A549 (cell line): ENCODE data around the gene FKBP6. TPM values are rescaled to one million over a fixed set of nuclear protein-coding genes. Genes with fewer than 3 reads are reported as not detected.

Experiments
- ATAC-seq, 2 experiments: fragments of 200-7000 bp in 1 of 2; fragments of >200 bp in 1 of 2; cut with Nextera tagmentation in 1 of 2; cut with Tn5 transposase in 1 of 2; 3 replicates each; pipeline versions ENCODE4 v1.8.0 to v1.9.1; 2018 to 2020; ENCODE audit warnings: mild to moderate bottlenecking in 1 of 2, moderate library complexity in 1 of 2
- CTCF ChIA-PET: fragments of 300-600 bp; sonication (Branson Sonifier 250); formaldehyde crosslinking; extraction: SDS; loops from one replicate; lab custom pipeline; 2021; ENCODE audit warnings: antibody characterized with exemption, inconsistent platforms; lab: Yijun Ruan, JAX
- POLR2A ChIA-PET: fragments of 350-600 bp; formaldehyde crosslinking; extraction: SDS; loops from one replicate; lab custom pipeline; 2021; ENCODE audit warnings: antibody characterized with exemption, inconsistent platforms; lab: Yijun Ruan, JAX
- DNase-seq, 2 experiments: peaks; one replicate each; pipeline versions ENCODE4 v3.0.0 to v3.0.0-alpha.2; 2011 to 2016; ENCODE audit warnings: low read depth in 1 of 2, low spot score in 1 of 2
- FAIRE-seq: peaks from 2 replicates; lab custom pipeline; 2011; peaks lifted over from hg19 to GRCh38; lab: Jason Lieb, UNC
- H3K27ac ChIP-seq, 2 experiments: fragments of >200 bp; sonication (Bioruptor Twin); formaldehyde crosslinking; 3 replicates each; pipeline ENCODE4 v1.5.1; 2016 to 2017
- H3K4me1 ChIP-seq: fragments of >200 bp; sonication (Bioruptor Twin); formaldehyde crosslinking; 3 replicates; pipeline ENCODE4 v1.6.1; 2016
- H3K4me2 ChIP-seq: fragments of >200 bp; sonication (Bioruptor Twin); formaldehyde crosslinking; 3 replicates; pipeline ENCODE4 v1.6.1; 2016
- H3K4me3 ChIP-seq: fragments of >200 bp; sonication (Bioruptor Twin); formaldehyde crosslinking; 3 replicates; pipeline ENCODE4 v1.5.1; 2016
- H3K9me3 ChIP-seq: fragments of >200 bp; sonication (Bioruptor Twin); formaldehyde crosslinking; 3 replicates; pipeline ENCODE4 v1.6.1; 2016
- CBX8 ChIP-seq: fragments of 200-600 bp; sonication (generic); IDR thresholded peaks from 2 replicates; pipeline ENCODE4 v1.6.1; 2016
- CTCF ChIP-seq: fragments of >200 bp; sonication (Bioruptor Twin); formaldehyde crosslinking; IDR thresholded peaks from 3 replicates; pipeline ENCODE4 v1.5.1; 2016
- ESRRA ChIP-seq: fragments of 150-350 bp; IDR thresholded peaks from 2 replicates; pipeline ENCODE4 v1.6.1; 2014; ENCODE audit warnings: mild to moderate bottlenecking, low read length, borderline replicate concordance
- FOXS1 ChIP-seq: fragments of 250-450 bp; sonication (Bioruptor Pico); IDR thresholded peaks from 2 replicates; pipeline ENCODE4 v1.5.0; 2020; ENCODE audit warnings: mild to moderate bottlenecking, moderate library complexity
- HES2 ChIP-seq: fragments of >200 bp; sonication (Bioruptor Twin); formaldehyde crosslinking; IDR thresholded peaks from 2 replicates; pipeline ENCODE4 v1.6.1; 2016
- HOXA7 ChIP-seq: fragments of 250-450 bp; sonication (Bioruptor Pico); IDR thresholded peaks from 2 replicates; pipeline ENCODE4 v1.5.0; 2020; ENCODE audit warnings: mild to moderate bottlenecking, moderate library complexity
- JUN ChIP-seq, 2 experiments: fragments of >200 bp; sonication (Bioruptor Twin); formaldehyde crosslinking; IDR thresholded peaks; 2 replicates in 1 of 2; 3 replicates in 1 of 2; pipeline ENCODE4 v1.6.1; 2016 to 2017
- JUNB ChIP-seq: fragments of >200 bp; sonication (Bioruptor Twin); formaldehyde crosslinking; IDR thresholded peaks from 2 replicates; pipeline ENCODE4 v1.6.1; 2016
- MAFK ChIP-seq: fragments of 450-650 bp; IDR thresholded peaks from 2 replicates; pipeline ENCODE4 v1.6.1; 2014; ENCODE audit not compliant: partially characterized antibody
- MAZ ChIP-seq: fragments of 150-350 bp; IDR thresholded peaks from 2 replicates; pipeline ENCODE4 v1.6.1; 2014; ENCODE audit warnings: antibody characterized with exemption, low read depth, low read length, borderline replicate concordance
- NFE2L2 ChIP-seq: fragments of 150-350 bp; conservative IDR thresholded peaks from 2 replicates; pipeline ENCODE4 v1.6.1; 2014; ENCODE audit warnings: low read length
- NPAS2 ChIP-seq: fragments of 250-450 bp; sonication (Bioruptor Pico); IDR thresholded peaks from 2 replicates; pipeline ENCODE4 v1.8.0; 2022; ENCODE audit warnings: mild to moderate bottlenecking, moderate library complexity, borderline replicate concordance
- PHF8 ChIP-seq: fragments of 200-600 bp; sonication (generic); IDR thresholded peaks from 2 replicates; pipeline ENCODE4 v1.6.1; 2016; ENCODE audit warnings: low read depth, mild to moderate bottlenecking, antibody characterized with exemption, moderate library complexity, borderline replicate concordance
- RAD21 ChIP-seq, 2 experiments: fragments of >200 bp in 1 of 2; sonication (Bioruptor Twin) in 1 of 2; formaldehyde crosslinking in 1 of 2; IDR thresholded peaks in 1 of 2; conservative IDR thresholded peaks in 1 of 2; 2 replicates in 1 of 2; 3 replicates in 1 of 2; pipeline ENCODE4 v1.6.1; 2012 to 2018; ENCODE audit warnings: inconsistent platforms in 1 of 2
- RARB ChIP-seq: fragments of 250-450 bp; sonication (Bioruptor Pico); IDR thresholded peaks from 2 replicates; pipeline ENCODE4 v1.8.0; 2021; ENCODE audit warnings: mild to moderate bottlenecking, moderate library complexity
- SMC3 ChIP-seq: fragments of >200 bp; sonication (Bioruptor Twin); formaldehyde crosslinking; IDR thresholded peaks from 3 replicates; pipeline ENCODE4 v1.6.1; 2018; ENCODE audit warnings: inconsistent platforms
- TP53 ChIP-seq: fragments of 250-450 bp; sonication (Bioruptor Pico); IDR thresholded peaks from 2 replicates; pipeline ENCODE4 v1.5.0; 2021; ENCODE audit warnings: mild to moderate bottlenecking, moderate library complexity
- ZC3H11A ChIP-seq: fragments of 450-650 bp; IDR thresholded peaks from 2 replicates; pipeline ENCODE4 v1.6.1; 2014; ENCODE audit warnings: antibody characterized with exemption, mild to moderate bottlenecking
- ZSCAN20 ChIP-seq: fragments of 250-450 bp; sonication (Bioruptor Pico); IDR thresholded peaks from 2 replicates; pipeline ENCODE4 v1.8.0; 2022; ENCODE audit warnings: mild to moderate bottlenecking, moderate library complexity
- WGBS: methylation state at CpG from one replicate; pipeline ENCODE4 v1.1.6; 2017; ENCODE audit errors: missing lambda C conversion rate; 5-methylcytosine and 5-hydroxymethylcytosine counted together
- polyA plus RNA-seq, 4 experiments: library from polyadenylated mRNA; depleted of rRNA in 3 of 4; stranded (reverse); fragments of >200 nt; fragmentation: RNase III in 1 of 4; extraction: RNeasy Plus Mini Kit Qiagen cat#74134 plus additional on column Dnase treatment in 1 of 4; gene quantifications; 2 replicates in 3 of 4; 3 replicates in 1 of 4; pipeline ENCODE4 v1.2.3, GENCODE V29; 2011 to 2017
- TF ChIP-seq, protein P1 (sequence below): fragments of 200-600 bp; sonication (generic); IDR thresholded peaks from 2 replicates; pipeline ENCODE4 v1.6.1; 2016; ENCODE audit warnings: antibody characterized with exemption, mild to moderate bottlenecking, moderate library complexity
- TF ChIP-seq, protein P2 (sequence below): fragments of 250-450 bp; sonication (Bioruptor Pico); IDR thresholded peaks from 2 replicates; pipeline ENCODE4 v1.5.0; 2020; ENCODE audit warnings: low read depth, mild to moderate bottlenecking, moderate library complexity
- TF ChIP-seq, protein P3 (sequence below): fragments of >200 bp; sonication (Bioruptor Twin); formaldehyde crosslinking; IDR thresholded peaks from 3 replicates; pipeline ENCODE4 v1.6.1; 2016

FKBP6 gene
- polyA plus RNA-seq, 2 of the 4 experiments (the other 2 are of a cell fraction) = 0.04 TPM; not detected in 1

GRCh38 chr7:73369009-73369408, 41.0 kb downstream of the FKBP6 start:
- POLR2A ChIA-PET = no interaction called here
- Histone ChIP-seq H3K4me3 (no peak overlapping the region), H3K4me1 (no peaks in the 10 kb centered on the region), H3K27ac (no peak overlapping the region), H3K9me3 (no peaks in the 10 kb centered on the region), H3K4me2 (no peak overlapping the region)
- DNase-seq = no peak
- 71% methylated on average over 11 of the region's 11 CpGs for WGBS
- CTCF ChIA-PET = no interaction called here
- no peak for ATAC-seq
- TF ChIP-seq, protein P1, sequence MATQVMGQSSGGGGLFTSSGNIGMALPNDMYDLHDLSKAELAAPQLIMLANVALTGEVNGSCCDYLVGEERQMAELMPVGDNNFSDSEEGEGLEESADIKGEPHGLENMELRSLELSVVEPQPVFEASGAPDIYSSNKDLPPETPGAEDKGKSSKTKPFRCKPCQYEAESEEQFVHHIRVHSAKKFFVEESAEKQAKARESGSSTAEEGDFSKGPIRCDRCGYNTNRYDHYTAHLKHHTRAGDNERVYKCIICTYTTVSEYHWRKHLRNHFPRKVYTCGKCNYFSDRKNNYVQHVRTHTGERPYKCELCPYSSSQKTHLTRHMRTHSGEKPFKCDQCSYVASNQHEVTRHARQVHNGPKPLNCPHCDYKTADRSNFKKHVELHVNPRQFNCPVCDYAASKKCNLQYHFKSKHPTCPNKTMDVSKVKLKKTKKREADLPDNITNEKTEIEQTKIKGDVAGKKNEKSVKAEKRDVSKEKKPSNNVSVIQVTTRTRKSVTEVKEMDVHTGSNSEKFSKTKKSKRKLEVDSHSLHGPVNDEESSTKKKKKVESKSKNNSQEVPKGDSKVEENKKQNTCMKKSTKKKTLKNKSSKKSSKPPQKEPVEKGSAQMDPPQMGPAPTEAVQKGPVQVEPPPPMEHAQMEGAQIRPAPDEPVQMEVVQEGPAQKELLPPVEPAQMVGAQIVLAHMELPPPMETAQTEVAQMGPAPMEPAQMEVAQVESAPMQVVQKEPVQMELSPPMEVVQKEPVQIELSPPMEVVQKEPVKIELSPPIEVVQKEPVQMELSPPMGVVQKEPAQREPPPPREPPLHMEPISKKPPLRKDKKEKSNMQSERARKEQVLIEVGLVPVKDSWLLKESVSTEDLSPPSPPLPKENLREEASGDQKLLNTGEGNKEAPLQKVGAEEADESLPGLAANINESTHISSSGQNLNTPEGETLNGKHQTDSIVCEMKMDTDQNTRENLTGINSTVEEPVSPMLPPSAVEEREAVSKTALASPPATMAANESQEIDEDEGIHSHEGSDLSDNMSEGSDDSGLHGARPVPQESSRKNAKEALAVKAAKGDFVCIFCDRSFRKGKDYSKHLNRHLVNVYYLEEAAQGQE = no peak
- TF ChIP-seq CTCF = no peak
- TF ChIP-seq HOXA7 (CRISPR knock-in tag) = no peak
- TF ChIP-seq, protein P2, sequence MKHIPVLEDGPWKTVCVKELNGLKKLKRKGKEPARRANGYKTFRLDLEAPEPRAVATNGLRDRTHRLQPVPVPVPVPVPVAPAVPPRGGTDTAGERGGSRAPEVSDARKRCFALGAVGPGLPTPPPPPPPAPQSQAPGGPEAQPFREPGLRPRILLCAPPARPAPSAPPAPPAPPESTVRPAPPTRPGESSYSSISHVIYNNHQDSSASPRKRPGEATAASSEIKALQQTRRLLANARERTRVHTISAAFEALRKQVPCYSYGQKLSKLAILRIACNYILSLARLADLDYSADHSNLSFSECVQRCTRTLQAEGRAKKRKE (CRISPR knock-in tag) = no peak
- TF ChIP-seq TP53 = no peak
- no peak for TF ChIP-seq RARB
- TF ChIP-seq ESRRA = no peak
- TF ChIP-seq MAZ = no peak
- no peak for TF ChIP-seq CBX8
- TF ChIP-seq FOXS1 (CRISPR knock-in tag) = no peak
- TF ChIP-seq MAFK = no peak
- no peak for TF ChIP-seq HES2
- no peak for TF ChIP-seq JUN (IDR thresholded peaks at IDR 0.05)
- TF ChIP-seq SMC3 = no peak
- TF ChIP-seq NFE2L2 = no peak
- no peak for TF ChIP-seq NPAS2 (CRISPR knock-in tag)
- TF ChIP-seq JUNB = no peak
- no peak for TF ChIP-seq RAD21 (conservative IDR thresholded peaks at IDR 0.05 in 1 of 2, IDR thresholded peaks at IDR 0.05 in 1 of 2)
- TF ChIP-seq ZC3H11A = no peak
- TF ChIP-seq PHF8 = no peak
- no peak for FAIRE-seq

DNA sequence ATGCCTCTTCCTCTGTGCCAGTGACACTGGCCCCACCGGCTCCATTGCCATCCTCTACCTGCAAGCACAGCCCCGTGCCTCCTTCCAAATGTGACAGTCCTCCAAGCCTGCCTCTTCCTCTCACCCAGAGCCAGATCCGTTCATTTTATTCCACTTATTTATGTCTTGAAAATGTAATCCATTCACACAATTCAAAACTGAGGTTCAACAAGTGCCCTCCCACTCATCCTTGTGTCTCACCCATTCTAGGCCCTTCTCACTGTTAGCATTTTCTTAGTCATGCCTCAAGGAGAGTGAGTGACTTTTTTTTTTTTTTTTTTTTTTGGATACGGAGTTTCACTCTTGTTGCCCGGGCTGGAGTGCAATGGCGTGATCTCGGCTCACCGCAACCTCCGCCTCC, 41.7 kb downstream of the FKBP6 start:
- ATAC-seq = no peak
- Histone ChIP-seq H3K27ac (no peak overlapping the region), H3K4me1 (no peaks in the 10 kb centered on the region), H3K4me2 (no peak overlapping the region), H3K4me3 (no peak overlapping the region), H3K9me3 (no peaks in the 10 kb centered on the region)
- CTCF ChIA-PET = no interaction called here
- WGBS = 78% methylated on average over 8 of the region's 9 CpGs
- POLR2A ChIA-PET = no interaction called here
- FAIRE-seq = no peak
- DNase-seq = no peak
- TF ChIP-seq ZSCAN20 (CRISPR knock-in tag) (no peak), MAFK (no peak)
- TF ChIP-seq, protein P3, sequence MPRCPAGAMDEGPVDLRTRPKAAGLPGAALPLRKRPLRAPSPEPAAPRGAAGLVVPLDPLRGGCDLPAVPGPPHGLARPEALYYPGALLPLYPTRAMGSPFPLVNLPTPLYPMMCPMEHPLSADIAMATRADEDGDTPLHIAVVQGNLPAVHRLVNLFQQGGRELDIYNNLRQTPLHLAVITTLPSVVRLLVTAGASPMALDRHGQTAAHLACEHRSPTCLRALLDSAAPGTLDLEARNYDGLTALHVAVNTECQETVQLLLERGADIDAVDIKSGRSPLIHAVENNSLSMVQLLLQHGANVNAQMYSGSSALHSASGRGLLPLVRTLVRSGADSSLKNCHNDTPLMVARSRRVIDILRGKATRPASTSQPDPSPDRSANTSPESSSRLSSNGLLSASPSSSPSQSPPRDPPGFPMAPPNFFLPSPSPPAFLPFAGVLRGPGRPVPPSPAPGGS = no peak
